H9 (cell line): ENCODE measurements around the gene PDK2. TPM values are rescaled to one million over a fixed set of nuclear protein-coding genes. Genes with fewer than 3 reads are reported as not detected.

Experiments used
- DNase-seq: peaks from one replicate; pipeline ENCODE4 v3.0.0-alpha.2; 2017
- H2AFZ ChIP-seq: one replicate; pipeline ENCODE4 v1.6.1; 2013; ENCODE audit warnings: mild to moderate bottlenecking, low read length, control low read depth, moderate library complexity
- H2AK5ac ChIP-seq: 2 replicates; pipeline ENCODE4 v1.6.1; 2013; ENCODE audit warnings: low read length, control low read depth, mixed read lengths; ENCODE audit not compliant: insufficient read length
- H2BK120ac ChIP-seq: one replicate; pipeline ENCODE4 v1.6.1; 2013; ENCODE audit warnings: low read depth, mild to moderate bottlenecking, low read length, control low read depth, inconsistent platforms; ENCODE audit not compliant: poor library complexity, severe bottlenecking
- H2BK12ac ChIP-seq: 2 replicates; pipeline ENCODE4 v1.6.1; 2013; ENCODE audit warnings: low read length, control low read depth, mixed read lengths, low read depth; ENCODE audit not compliant: insufficient read length
- H2BK15ac ChIP-seq: 2 replicates; pipeline ENCODE4 v1.6.1; 2013; ENCODE audit warnings: low read depth, low read length, control low read depth
- H2BK20ac ChIP-seq: one replicate; pipeline ENCODE4 v1.6.1; 2013; ENCODE audit warnings: low read depth, mild to moderate bottlenecking, low read length, control low read depth, inconsistent platforms; ENCODE audit not compliant: poor library complexity, severe bottlenecking
- H2BK5ac ChIP-seq: 2 replicates; pipeline ENCODE4 v1.6.1; 2013; ENCODE audit warnings: low read length, control low read depth, mixed read lengths; ENCODE audit not compliant: insufficient read length
- H3K14ac ChIP-seq: 2 replicates; pipeline ENCODE4 v1.6.1; 2013; ENCODE audit warnings: low read length, control low read depth; ENCODE audit not compliant: insufficient read depth
- H3K18ac ChIP-seq: 2 replicates; pipeline ENCODE4 v1.6.1; 2013; ENCODE audit warnings: low read depth, mild to moderate bottlenecking, mixed read lengths, low read length, control low read depth; ENCODE audit not compliant: insufficient read length
- H3K23ac ChIP-seq: 2 replicates; pipeline ENCODE4 v1.6.1; 2013; ENCODE audit warnings: low read length, control low read depth, mixed read lengths, low read depth; ENCODE audit not compliant: insufficient read length
- H3K23me2 ChIP-seq: 2 replicates; pipeline ENCODE4 v1.6.1; 2013; ENCODE audit warnings: low read depth, mild to moderate bottlenecking, mixed read lengths, low read length, control low read depth; ENCODE audit not compliant: insufficient read length, poor library complexity, severe bottlenecking
- H3K27ac ChIP-seq: 2 replicates; pipeline ENCODE4 v1.5.1; 2013; ENCODE audit warnings: low read length, control low read depth, mixed read lengths, low read depth; ENCODE audit not compliant: insufficient read length
- H3K27me3 ChIP-seq: 2 replicates; pipeline ENCODE4 v1.6.1; 2013; ENCODE audit warnings: low read length, control low read depth, inconsistent platforms; ENCODE audit not compliant: insufficient read depth
- H3K4ac ChIP-seq: 2 replicates; pipeline ENCODE4 v1.6.1; 2013; ENCODE audit warnings: low read depth, mild to moderate bottlenecking, control low read depth, inconsistent platforms, low read length, moderate library complexity
- H3K4me1 ChIP-seq: 2 replicates; pipeline ENCODE4 v1.6.1; 2013; ENCODE audit warnings: low read length, control low read depth, inconsistent platforms; ENCODE audit not compliant: insufficient read depth
- H3K4me2 ChIP-seq: 2 replicates; pipeline ENCODE4 v1.6.1; 2013; ENCODE audit warnings: low read length, control low read depth, mixed read lengths; ENCODE audit not compliant: insufficient read length, insufficient read depth
- H3K56ac ChIP-seq: 2 replicates; pipeline ENCODE4 v1.6.1; 2013; ENCODE audit warnings: low read depth, mild to moderate bottlenecking, mixed read lengths, low read length, control low read depth; ENCODE audit not compliant: insufficient read length
- H3K79me1 ChIP-seq: 2 replicates; pipeline ENCODE4 v1.6.1; 2013; ENCODE audit warnings: low read depth, mild to moderate bottlenecking, moderate library complexity, low read length, control low read depth, inconsistent platforms; ENCODE audit not compliant: insufficient read depth, poor library complexity, severe bottlenecking
- H3K79me2 ChIP-seq: 2 replicates; pipeline ENCODE4 v1.6.1; 2013; ENCODE audit warnings: low read length, control low read depth, inconsistent platforms; ENCODE audit not compliant: insufficient read depth
- H3K9ac ChIP-seq: 2 replicates; pipeline ENCODE4 v1.6.1; 2013; ENCODE audit warnings: low read length, control low read depth, mixed read lengths; ENCODE audit not compliant: insufficient read length; ENCODE audit errors: extremely low read depth
- H3K9me3 ChIP-seq: one replicate; pipeline ENCODE4 v1.6.1; 2013; ENCODE audit warnings: low read depth, low read length, inconsistent platforms; ENCODE audit not compliant: control insufficient read depth
- H3T11ph ChIP-seq: one replicate; pipeline ENCODE4 v1.6.1; 2013; ENCODE audit warnings: mild to moderate bottlenecking, low read length, control low read depth, inconsistent platforms
- H4K20me1 ChIP-seq: one replicate; pipeline ENCODE4 v1.6.1; 2013; ENCODE audit not compliant: control insufficient read depth, insufficient read length, insufficient read depth
- H4K5ac ChIP-seq: 2 replicates; pipeline ENCODE4 v1.6.1; 2013; ENCODE audit warnings: low read depth, mild to moderate bottlenecking, mixed read lengths, low read length, control low read depth; ENCODE audit not compliant: insufficient read length
- H4K8ac ChIP-seq: replicated peaks from 2 replicates; pipeline ENCODE4 v1.6.1; 2013; ENCODE audit warnings: low read length, control low read depth, mixed read lengths, low read depth; ENCODE audit not compliant: insufficient read length
- H4K91ac ChIP-seq: 2 replicates; pipeline ENCODE4 v1.6.1; 2013; ENCODE audit warnings: low read depth, mild to moderate bottlenecking, moderate library complexity, mixed read lengths, low read length, control low read depth; ENCODE audit not compliant: insufficient read length
- H3K27ac Mint-ChIP-seq, 3 experiments: 2 replicates in 2 of 3; 3 replicates in 1 of 3; pipeline ENCODE4 v1.8.0; 2020 to 2021; ENCODE audit warnings: mixed read lengths in 3 of 3, mild to moderate bottlenecking in 1 of 3, moderate library complexity in 1 of 3
- H3K27me3 Mint-ChIP-seq: 2 replicates; pipeline ENCODE4 v1.8.0; 2021; ENCODE audit warnings: low read depth, mild to moderate bottlenecking, moderate library complexity, mixed read lengths
- H3K36me3 Mint-ChIP-seq, 3 experiments: 2 replicates in 2 of 3; 3 replicates in 1 of 3; pipeline ENCODE4 v1.8.0; 2020 to 2021; ENCODE audit warnings: low read depth in 3 of 3, mixed read lengths in 3 of 3; ENCODE audit not compliant: insufficient read depth in 1 of 3
- H3K4me1 Mint-ChIP-seq, 2 experiments: 2 replicates each; pipeline ENCODE4 v1.8.0; 2020; ENCODE audit warnings: mixed read lengths in 2 of 2
- H3K4me3 Mint-ChIP-seq, 2 experiments: 2 replicates in 1 of 2; 3 replicates in 1 of 2; pipeline ENCODE4 v1.8.0; 2020 to 2021; ENCODE audit warnings: mild to moderate bottlenecking in 2 of 2, mixed read lengths in 2 of 2, moderate library complexity in 1 of 2
- H3K9me3 Mint-ChIP-seq, 2 experiments: 2 replicates in 1 of 2; 3 replicates in 1 of 2; pipeline ENCODE4 v1.8.0; 2020; ENCODE audit warnings: mild to moderate bottlenecking in 2 of 2, mixed read lengths in 2 of 2, moderate library complexity in 1 of 2
- WGBS: extraction: QIAGEN DNeasy Blood & Tissue Kit; methylation state at CpG from one replicate; pipeline ENCODE4 v1.1.7; 2013; ENCODE audit warnings: missing lambda C conversion rate, low lambda C conversion rate, mixed read lengths; ENCODE audit not compliant: insufficient read length; ENCODE audit errors: extremely low coverage; 5-methylcytosine and 5-hydroxymethylcytosine counted together
- total RNA-seq: library from RNA; stranded (reverse); gene quantifications from 2 replicates; pipeline ENCODE4 v1.2.1, GENCODE V29; 2021
- TF ChIP-seq, protein P1 (sequence below): fragments of 200-600 bp; sonication (generic); conservative IDR thresholded peaks from 3 replicates; pipeline ENCODE4 v1.8.0; 2021; ENCODE audit warnings: antibody characterized with exemption, mild to moderate bottlenecking

The PDK2 gene
- total RNA-seq, 1 experiment from 2014 or later: 19.9 TPM

DNA sequence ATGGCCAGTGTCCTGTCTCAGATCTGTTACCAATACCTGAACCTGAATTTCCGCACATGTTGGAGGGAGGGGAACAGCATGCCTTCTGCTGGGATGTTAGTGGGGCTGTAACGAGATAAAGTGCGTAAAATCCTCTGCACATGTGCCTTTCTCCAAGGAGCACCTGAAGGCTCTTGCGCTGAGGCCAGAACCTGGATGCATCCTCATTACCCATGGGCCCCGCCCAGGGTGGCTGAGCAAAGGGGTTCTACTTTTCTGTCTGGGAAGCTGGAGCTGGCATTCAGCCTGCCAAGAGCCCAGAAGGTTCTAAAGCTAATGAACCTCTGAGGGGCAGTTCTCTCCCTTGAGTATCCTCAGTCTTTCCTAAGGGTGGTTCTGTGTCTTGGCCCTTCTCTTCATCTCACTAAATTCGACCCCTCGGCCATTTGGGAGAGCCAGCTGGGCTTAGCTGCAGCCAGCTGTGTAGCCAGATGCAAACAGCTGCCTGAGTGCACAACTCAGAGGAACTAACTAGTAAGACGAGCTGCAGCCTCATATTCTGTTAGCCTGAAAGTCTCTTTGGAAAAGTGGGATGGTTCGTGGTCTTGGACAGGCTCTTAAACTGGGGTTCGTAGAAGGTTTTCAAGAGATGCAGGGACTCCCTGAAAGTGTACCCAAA, 36.7 kb upstream of the PDK2 start:
- Histone ChIP-seq H3K79me2 (no peaks in the 10 kb centered on the region), H2BK15ac (no peak overlapping the region), H2BK5ac (no peak overlapping the region), H4K20me1 (no peaks in the 10 kb centered on the region), H2AFZ (no peak overlapping the region), H3K23me2 (peaks cover 15% of the 10 kb centered on the region), H4K8ac (no peak overlapping the region), H2BK12ac (no peak overlapping the region), H3K27ac (no peak overlapping the region), H2AK5ac (no peak overlapping the region), H3K56ac (no peak overlapping the region), H2BK20ac (no peak overlapping the region), H3K79me1 (no peaks in the 10 kb centered on the region), H3K4me2 (no peak overlapping the region), H4K5ac (no peak overlapping the region), H4K91ac (no peak overlapping the region), H3K23ac (no peak overlapping the region), H3K9ac (no peak overlapping the region), H3K4ac (no peak overlapping the region), H3K4me1 (peaks cover 4% of the 10 kb centered on the region; the same call in 1 of the 2 replicates), H3K9me3 (no peaks in the 10 kb centered on the region), H3K18ac (no peak overlapping the region), H2BK120ac (no peak overlapping the region), H3K14ac (no peak overlapping the region), H3T11ph (no peak overlapping the region), H3K27me3 (no peaks in the 10 kb centered on the region)
- Mint-ChIP-seq H3K4me3 (peak overlapping the region in 1 of 2 experiments; percentile 69; a peak in 2 of 5 replicates), H3K27me3 (peaks cover 18% of the 10 kb centered on the region), H3K36me3 (no peaks in the 10 kb centered on the region), H3K9me3 (no peaks in the 10 kb centered on the region), H3K27ac (no peak overlapping the region; a peak in 1 of 7 replicates), H3K4me1 (peaks cover 28 to 35% of the 10 kb centered on the region in 2 experiments)
- no peak for DNase-seq
- TF ChIP-seq, protein P1, sequence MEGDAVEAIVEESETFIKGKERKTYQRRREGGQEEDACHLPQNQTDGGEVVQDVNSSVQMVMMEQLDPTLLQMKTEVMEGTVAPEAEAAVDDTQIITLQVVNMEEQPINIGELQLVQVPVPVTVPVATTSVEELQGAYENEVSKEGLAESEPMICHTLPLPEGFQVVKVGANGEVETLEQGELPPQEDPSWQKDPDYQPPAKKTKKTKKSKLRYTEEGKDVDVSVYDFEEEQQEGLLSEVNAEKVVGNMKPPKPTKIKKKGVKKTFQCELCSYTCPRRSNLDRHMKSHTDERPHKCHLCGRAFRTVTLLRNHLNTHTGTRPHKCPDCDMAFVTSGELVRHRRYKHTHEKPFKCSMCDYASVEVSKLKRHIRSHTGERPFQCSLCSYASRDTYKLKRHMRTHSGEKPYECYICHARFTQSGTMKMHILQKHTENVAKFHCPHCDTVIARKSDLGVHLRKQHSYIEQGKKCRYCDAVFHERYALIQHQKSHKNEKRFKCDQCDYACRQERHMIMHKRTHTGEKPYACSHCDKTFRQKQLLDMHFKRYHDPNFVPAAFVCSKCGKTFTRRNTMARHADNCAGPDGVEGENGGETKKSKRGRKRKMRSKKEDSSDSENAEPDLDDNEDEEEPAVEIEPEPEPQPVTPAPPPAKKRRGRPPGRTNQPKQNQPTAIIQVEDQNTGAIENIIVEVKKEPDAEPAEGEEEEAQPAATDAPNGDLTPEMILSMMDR: no peak
- WGBS: no CpG with 5 or more reads among the region's 10 CpGs
